Lower lobe of right lung (tissue), 2 donors: ENCODE measurements around the gene SENP1. TPM values are rescaled to one million over a fixed set of nuclear protein-coding genes. Genes with fewer than 3 reads are reported as not detected.

Experiments
- ATAC-seq, 2 donors: fragments of 200-7000 bp; cut with Tn5 transposase; one replicate each; pipeline ENCODE4 v1.9.1; 2020 to 2022; ENCODE audit warnings: mild to moderate bottlenecking in 2 of 2, moderate library complexity in 2 of 2
- DNase-seq: peaks from one replicate; pipeline ENCODE4 v3.0.0-alpha.2; 2020
- H3K27ac ChIP-seq: fragments of 200-600 bp; one replicate; pipeline ENCODE4 v1.8.0; 2022
- H3K27me3 ChIP-seq: fragments of 200-600 bp; one replicate; pipeline ENCODE4 v1.8.0; 2022; ENCODE audit warnings: low read depth
- H3K36me3 ChIP-seq: fragments of 200-600 bp; one replicate; pipeline ENCODE4 v1.8.0; 2022; ENCODE audit warnings: mild to moderate bottlenecking
- H3K4me1 ChIP-seq: fragments of 200-600 bp; one replicate; pipeline ENCODE4 v1.8.0; 2022
- H3K4me3 ChIP-seq: fragments of 200-600 bp; one replicate; pipeline ENCODE4 v1.8.0; 2022; ENCODE audit warnings: mild to moderate bottlenecking
- H3K9me3 ChIP-seq: fragments of 200-600 bp; one replicate; pipeline ENCODE4 v1.8.0; 2022
- CTCF ChIP-seq: fragments of 200-600 bp; IDR thresholded peaks from one replicate; pipeline ENCODE4 v1.8.0; 2022; ENCODE audit warnings: antibody characterized with exemption, mild to moderate bottlenecking
- intact Hi-C: fragments of 100-400 bp; cut with DNase I; formaldehyde crosslinking; loops from one replicate; pipeline ENCODE4 v1.11.0; 2022
- total RNA-seq: library from RNA; stranded (reverse); fragmentation: NEBNext Ultra II Directional; extraction: Animal tissue kit (Norgen Biotek cat#: 25700); gene quantifications from one replicate; pipeline ENCODE4 v1.2.1, GENCODE V29; 2021
- donor health status: DM: no; HTN: yes; CAD: no; lungs with severe emphysema.

Gene SENP1
- total RNA-seq, 1 donor from 2014 or later = 17.2 TPM

DNA sequence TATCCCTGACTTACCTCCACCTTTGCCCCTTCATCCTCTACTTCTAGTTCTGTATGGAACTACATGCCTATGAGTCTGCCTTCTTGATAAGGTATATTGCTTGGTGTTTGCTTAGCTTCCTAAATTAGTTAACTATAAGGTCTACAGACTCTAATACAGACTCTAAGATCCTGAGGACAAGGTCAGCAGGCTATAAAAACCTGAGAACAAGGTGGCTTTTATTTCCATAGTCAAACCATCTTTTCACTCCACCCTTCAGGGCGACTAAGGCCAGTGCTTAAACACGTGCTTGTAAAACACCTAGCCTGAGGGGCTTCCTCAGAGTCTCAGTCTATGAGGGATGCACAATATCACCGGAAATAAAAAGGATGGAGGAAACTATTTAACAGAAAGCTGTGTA is 65.5 kb downstream of the SENP1 start:
- no peak for DNase-seq
- H3K9me3 ChIP-seq = no peaks in the 10 kb centered on the region
- TF ChIP-seq CTCF = no peak
- H3K27me3 ChIP-seq = no peaks in the 10 kb centered on the region
- no peak for ATAC-seq
- peaks cover 30% of the 10 kb centered on the region for H3K36me3 ChIP-seq
- no peak overlapping the region for H3K4me3 ChIP-seq
- peaks cover 5% of the 10 kb centered on the region for H3K4me1 ChIP-seq
- intact Hi-C loops = no loop called here
- no peak overlapping the region for H3K27ac ChIP-seq

DNA sequence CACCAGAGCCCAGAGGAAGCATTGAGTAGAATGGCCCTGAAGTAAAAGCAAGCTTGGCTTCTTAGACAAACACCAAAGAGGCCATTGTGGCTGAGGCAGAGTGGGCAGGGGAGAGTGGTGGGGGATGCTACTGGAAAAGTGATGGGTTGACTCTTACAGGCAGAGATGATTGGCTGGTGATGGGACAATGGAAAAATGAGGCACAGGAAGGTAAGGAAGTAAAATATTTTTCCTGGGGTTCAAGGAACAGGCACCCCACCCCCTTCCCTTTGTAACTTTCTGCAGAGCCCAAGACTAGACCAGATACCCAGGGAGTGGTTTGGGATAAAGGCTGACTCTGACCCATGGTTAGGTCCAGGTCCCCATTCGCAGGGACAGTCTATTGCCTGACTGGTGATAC is 66.7 kb downstream of the SENP1 start:
- intact Hi-C loops = no loop called here
- no peak for ATAC-seq
- no peak overlapping the region for H3K4me3 ChIP-seq
- no peaks in the 10 kb centered on the region for H3K9me3 ChIP-seq
- H3K36me3 ChIP-seq = peaks cover 18% of the 10 kb centered on the region
- no peaks in the 10 kb centered on the region for H3K27me3 ChIP-seq
- TF ChIP-seq CTCF = no peak
- no peak overlapping the region for H3K27ac ChIP-seq
- H3K4me1 ChIP-seq = peaks cover 5% of the 10 kb centered on the region
- no peak for DNase-seq

- DNase-seq (no peak), ATAC-seq (no peak)
- Histone ChIP-seq H3K4me3 (no peak overlapping the region), H3K27me3 (no peaks in the 10 kb centered on the region), H3K27ac (no peak overlapping the region), H3K9me3 (no peaks in the 10 kb centered on the region), H3K36me3 (peaks cover 8% of the 10 kb centered on the region), H3K4me1 (peaks cover 5% of the 10 kb centered on the region)
- intact Hi-C loops = no loop called here
- TF ChIP-seq CTCF = no peak
Measured at GRCh38 chr12:48038085-48038484, 67.8 kb downstream of the SENP1 start.

- H3K4me1 ChIP-seq = peaks cover 5% of the 10 kb centered on the region
- ATAC-seq = peak; percentile 35 to 39
- H3K27me3 ChIP-seq = no peaks in the 10 kb centered on the region
- no peak overlapping the region for H3K4me3 ChIP-seq
- no peaks in the 10 kb centered on the region for H3K9me3 ChIP-seq
- H3K27ac ChIP-seq = no peak overlapping the region
- intact Hi-C loops = no loop called here
- no peak for DNase-seq
- peaks cover under 1% of the 10 kb centered on the region for H3K36me3 ChIP-seq
- no peak for TF ChIP-seq CTCF
Measured at GRCh38 chr12:48037267-48037915, 68.5 kb downstream of the SENP1 start.

GRCh38 chr12:48036818-48037217 is 69.1 kb downstream of the SENP1 start:
- Histone ChIP-seq H3K27me3 (no peaks in the 10 kb centered on the region), H3K36me3 (no peaks in the 10 kb centered on the region), H3K27ac (no peak overlapping the region), H3K9me3 (no peaks in the 10 kb centered on the region), H3K4me3 (no peak overlapping the region), H3K4me1 (peaks cover 5% of the 10 kb centered on the region)
- no peak for DNase-seq
- no peak for TF ChIP-seq CTCF
- intact Hi-C loops = no loop called here
- ATAC-seq = no peak
